Liver (tissue), 3 donors: ENCODE results near the gene NHS.

Experiments
- CTCF ChIP-seq: fragments of 150-350 bp; IDR thresholded peaks from 2 replicates; pipeline ENCODE4 v1.5.1; 2017; ENCODE audit warnings: improper control_type of control experiment, low read depth, low read length; ENCODE audit not compliant: missing input control
- GABPA ChIP-seq, 2 donors: IDR thresholded peaks in 1 of 2; conservative IDR thresholded peaks in 1 of 2; 2 replicates each; pipeline ENCODE4 v1.6.1; 2016; ENCODE audit warnings: antibody characterized with exemption in 2 of 2, mild to moderate bottlenecking in 1 of 2, moderate library complexity in 1 of 2
- JUND ChIP-seq, 2 donors: IDR thresholded peaks; 2 replicates each; pipeline ENCODE4 v1.6.1; 2016; ENCODE audit warnings: antibody characterized with exemption in 2 of 2
- RAD21 ChIP-seq, 2 donors: IDR thresholded peaks; 2 replicates each; pipeline ENCODE4 v1.6.1; 2016; ENCODE audit warnings: antibody characterized with exemption in 2 of 2, mild to moderate bottlenecking in 2 of 2
- TAF1 ChIP-seq: conservative IDR thresholded peaks from 2 replicates; pipeline ENCODE4 v1.6.1; 2016; ENCODE audit warnings: antibody characterized with exemption, mild to moderate bottlenecking
- TF ChIP-seq, protein P1 (sequence below): IDR thresholded peaks from 2 replicates; pipeline ENCODE4 v1.6.1; 2016; ENCODE audit warnings: antibody characterized with exemption
- TF ChIP-seq, protein P2 (sequence below): IDR thresholded peaks from 2 replicates; pipeline ENCODE4 v1.6.1; 2016; ENCODE audit warnings: antibody characterized with exemption
- donor health status: healthy.
- donor health status: healthy.

- no peak for TF ChIP-seq CTCF
- TF ChIP-seq JUND (IDR thresholded peaks at IDR 0.05) = no peak
- no peak for TF ChIP-seq GABPA (IDR thresholded peaks at IDR 0.05 in 1 of 2, conservative IDR thresholded peaks at IDR 0.05 in 1 of 2)
- TF ChIP-seq, protein P1, sequence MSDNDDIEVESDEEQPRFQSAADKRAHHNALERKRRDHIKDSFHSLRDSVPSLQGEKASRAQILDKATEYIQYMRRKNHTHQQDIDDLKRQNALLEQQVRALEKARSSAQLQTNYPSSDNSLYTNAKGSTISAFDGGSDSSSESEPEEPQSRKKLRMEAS = no peak
- TF ChIP-seq RAD21 (IDR thresholded peaks at IDR 0.05) = no peak
- TF ChIP-seq, protein P2, sequence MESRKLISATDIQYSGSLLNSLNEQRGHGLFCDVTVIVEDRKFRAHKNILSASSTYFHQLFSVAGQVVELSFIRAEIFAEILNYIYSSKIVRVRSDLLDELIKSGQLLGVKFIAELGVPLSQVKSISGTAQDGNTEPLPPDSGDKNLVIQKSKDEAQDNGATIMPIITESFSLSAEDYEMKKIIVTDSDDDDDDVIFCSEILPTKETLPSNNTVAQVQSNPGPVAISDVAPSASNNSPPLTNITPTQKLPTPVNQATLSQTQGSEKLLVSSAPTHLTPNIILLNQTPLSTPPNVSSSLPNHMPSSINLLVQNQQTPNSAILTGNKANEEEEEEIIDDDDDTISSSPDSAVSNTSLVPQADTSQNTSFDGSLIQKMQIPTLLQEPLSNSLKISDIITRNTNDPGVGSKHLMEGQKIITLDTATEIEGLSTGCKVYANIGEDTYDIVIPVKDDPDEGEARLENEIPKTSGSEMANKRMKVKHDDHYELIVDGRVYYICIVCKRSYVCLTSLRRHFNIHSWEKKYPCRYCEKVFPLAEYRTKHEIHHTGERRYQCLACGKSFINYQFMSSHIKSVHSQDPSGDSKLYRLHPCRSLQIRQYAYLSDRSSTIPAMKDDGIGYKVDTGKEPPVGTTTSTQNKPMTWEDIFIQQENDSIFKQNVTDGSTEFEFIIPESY = no peak
- TF ChIP-seq TAF1 = no peak
These were observed 307.3 kb downstream of the NHS start for GRCh38 chrX:17682259-17682658.
